Heart left ventricle (tissue), 13 donors: ENCODE measurements around the gene IER3.

Source experiments
- POLR2A ChIP-seq, 2 donors: fragments of 450-650 bp; IDR thresholded peaks; one replicate each; pipeline ENCODE4 v1.6.1; 2017; ENCODE audit warnings: antibody characterized with exemption in 2 of 2, mild to moderate bottlenecking in 2 of 2, moderate library complexity in 2 of 2
- TF ChIP-seq, protein P1 (sequence below), 12 donors: fragments of 200-600 bp; sonication (generic) in 4 of 12; IDR thresholded peaks; one replicate each; pipeline versions ENCODE4 v1.5.0 to v1.8.0; 2018 to 2022; ENCODE audit warnings: antibody characterized with exemption in 12 of 12, mild to moderate bottlenecking in 5 of 12
- donor health status: ischemic (EF 13 %, LVEDD 7.1; RV severe dilation, severe dysfunction).
- donor health status: DM: no; HTN: yes; CAD: no.
- donor health status: DM: no; HTN: no; CAD: no.
- donor health status: ischemic (EF 25% LVEDD 6.9; RV normal size, moderate dysfunction).
- donor health status: ischemic (EF 25% LVEDD 5.7; RV mildly dilated, moderate dysfunction).
- donor health status: ischemic (EF 35%, LVEDD 5.7; RV mildly dilated, moderate dysfunction).
- donor health status: nonischemic (EF 11% LVEDD 7.7; RV severe dilation, severe dysfunction).
- donor health status: DM: yes; HTN: yes; CAD: no.
- donor health status: PGD.
- donor health status: ischemic (EF 29% LVEDD 5.4; RV normal size, mild dysfunction).
- donor health status: nonischemic (EF 23%, LVEDD 6.1; RV moderate dilation, normal function).

- TF ChIP-seq, protein P1, sequence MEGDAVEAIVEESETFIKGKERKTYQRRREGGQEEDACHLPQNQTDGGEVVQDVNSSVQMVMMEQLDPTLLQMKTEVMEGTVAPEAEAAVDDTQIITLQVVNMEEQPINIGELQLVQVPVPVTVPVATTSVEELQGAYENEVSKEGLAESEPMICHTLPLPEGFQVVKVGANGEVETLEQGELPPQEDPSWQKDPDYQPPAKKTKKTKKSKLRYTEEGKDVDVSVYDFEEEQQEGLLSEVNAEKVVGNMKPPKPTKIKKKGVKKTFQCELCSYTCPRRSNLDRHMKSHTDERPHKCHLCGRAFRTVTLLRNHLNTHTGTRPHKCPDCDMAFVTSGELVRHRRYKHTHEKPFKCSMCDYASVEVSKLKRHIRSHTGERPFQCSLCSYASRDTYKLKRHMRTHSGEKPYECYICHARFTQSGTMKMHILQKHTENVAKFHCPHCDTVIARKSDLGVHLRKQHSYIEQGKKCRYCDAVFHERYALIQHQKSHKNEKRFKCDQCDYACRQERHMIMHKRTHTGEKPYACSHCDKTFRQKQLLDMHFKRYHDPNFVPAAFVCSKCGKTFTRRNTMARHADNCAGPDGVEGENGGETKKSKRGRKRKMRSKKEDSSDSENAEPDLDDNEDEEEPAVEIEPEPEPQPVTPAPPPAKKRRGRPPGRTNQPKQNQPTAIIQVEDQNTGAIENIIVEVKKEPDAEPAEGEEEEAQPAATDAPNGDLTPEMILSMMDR (IDR thresholded peaks at IDR 0.05), result no peak
- no peak for TF ChIP-seq POLR2A (IDR thresholded peaks at IDR 0.05)
Measured at GRCh38 chr6:30770592-30770991, 26.2 kb upstream of the IER3 start.
